ENCODE measurements around the gene FOXJ2. TPM values are rescaled to one million over a fixed set of nuclear protein-coding genes. Genes with fewer than 3 reads are reported as not detected.
"Not testable (repeated sequence)": the region's sequence is repeated elsewhere in the genome, so short reads cannot be mapped to it uniquely, and the experiment has no call there.

The FOXJ2 gene
- total RNA-seq, 4 donors from 2014 or later: 18.3 to 28.1 (median 25.0) TPM

DNA sequence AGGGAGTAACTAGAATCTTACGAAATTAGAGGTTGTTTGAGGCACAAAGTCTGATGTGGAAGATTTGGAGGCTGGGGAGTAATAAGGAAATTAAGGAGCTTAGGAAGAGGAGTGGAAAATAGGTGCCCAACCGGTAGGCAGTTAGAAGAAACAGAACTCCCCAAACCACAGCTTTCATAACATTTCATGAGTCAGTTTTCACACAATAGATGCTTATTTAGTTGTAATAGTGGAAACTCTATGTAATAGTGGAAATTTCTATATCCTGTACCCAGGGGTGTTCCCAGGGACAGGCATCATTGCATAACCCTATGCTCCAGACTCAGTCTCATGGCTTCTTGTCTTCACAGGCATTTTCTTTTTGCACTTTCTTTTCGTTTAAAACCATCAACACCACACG lies 25.3 kb downstream of the FOXJ2 start:
- WGBS: 63% methylated on average over 4 of the region's 4 CpGs
- no peaks in the 10 kb centered on the region for H3K4me1 ChIP-seq
- no peaks in the 10 kb centered on the region for H3K27me3 ChIP-seq
- H3K9me3 ChIP-seq: no peaks in the 10 kb centered on the region
- H3K27ac ChIP-seq: no peak overlapping the region
- H3K4me3 ChIP-seq: no peak overlapping the region
- H3K36me3 ChIP-seq: peaks cover 28% of the 10 kb centered on the region
- peak in 1 of 3 donors; percentile 49 for TF ChIP-seq POLR2AphosphoS5 (IDR thresholded peaks at IDR 0.05)
- TF ChIP-seq, protein P1, sequence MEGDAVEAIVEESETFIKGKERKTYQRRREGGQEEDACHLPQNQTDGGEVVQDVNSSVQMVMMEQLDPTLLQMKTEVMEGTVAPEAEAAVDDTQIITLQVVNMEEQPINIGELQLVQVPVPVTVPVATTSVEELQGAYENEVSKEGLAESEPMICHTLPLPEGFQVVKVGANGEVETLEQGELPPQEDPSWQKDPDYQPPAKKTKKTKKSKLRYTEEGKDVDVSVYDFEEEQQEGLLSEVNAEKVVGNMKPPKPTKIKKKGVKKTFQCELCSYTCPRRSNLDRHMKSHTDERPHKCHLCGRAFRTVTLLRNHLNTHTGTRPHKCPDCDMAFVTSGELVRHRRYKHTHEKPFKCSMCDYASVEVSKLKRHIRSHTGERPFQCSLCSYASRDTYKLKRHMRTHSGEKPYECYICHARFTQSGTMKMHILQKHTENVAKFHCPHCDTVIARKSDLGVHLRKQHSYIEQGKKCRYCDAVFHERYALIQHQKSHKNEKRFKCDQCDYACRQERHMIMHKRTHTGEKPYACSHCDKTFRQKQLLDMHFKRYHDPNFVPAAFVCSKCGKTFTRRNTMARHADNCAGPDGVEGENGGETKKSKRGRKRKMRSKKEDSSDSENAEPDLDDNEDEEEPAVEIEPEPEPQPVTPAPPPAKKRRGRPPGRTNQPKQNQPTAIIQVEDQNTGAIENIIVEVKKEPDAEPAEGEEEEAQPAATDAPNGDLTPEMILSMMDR (IDR thresholded peaks at IDR 0.05): no peak
- no peak for DNase-seq (ENCODE audit: low spot score in 2 of 2)

DNA sequence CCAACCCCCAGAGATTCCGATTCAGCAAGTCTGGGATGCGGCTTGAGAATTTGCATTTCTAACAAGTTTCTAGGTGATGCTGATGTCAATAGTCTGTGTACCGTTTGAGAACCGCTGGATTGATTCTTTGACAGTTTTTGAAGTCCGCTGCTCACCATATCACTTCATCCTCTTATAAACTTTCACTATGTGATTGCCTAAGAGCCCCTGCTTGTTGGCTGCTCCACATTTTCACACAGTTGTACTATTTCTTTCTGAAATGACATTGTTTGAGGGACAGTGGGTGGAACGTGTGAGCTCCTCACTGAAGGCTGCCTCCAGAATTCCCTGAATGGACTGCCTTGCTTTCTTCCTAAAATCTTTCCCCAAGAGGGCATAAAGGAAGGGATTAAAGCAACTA lies 26.0 kb downstream of the FOXJ2 start:
- Histone ChIP-seq H3K27ac (no peak overlapping the region), H3K4me3 (no peak overlapping the region), H3K36me3 (peaks cover 22% of the 10 kb centered on the region), H3K4me1 (no peaks in the 10 kb centered on the region), H3K27me3 (no peaks in the 10 kb centered on the region), H3K9me3 (no peaks in the 10 kb centered on the region)
- WGBS: 72% methylated on average over 6 of the region's 6 CpGs
- no peak for TF ChIP-seq POLR2A (IDR thresholded peaks at IDR 0.05)
- TF ChIP-seq, protein P1 (IDR thresholded peaks at IDR 0.05): no peak
- TF ChIP-seq EP300 (IDR thresholded peaks at IDR 0.05): no peak
- no peak for TF ChIP-seq POLR2AphosphoS5 (IDR thresholded peaks at IDR 0.05)
- DNase-seq (ENCODE audit: low spot score in 2 of 2): no peak

DNA sequence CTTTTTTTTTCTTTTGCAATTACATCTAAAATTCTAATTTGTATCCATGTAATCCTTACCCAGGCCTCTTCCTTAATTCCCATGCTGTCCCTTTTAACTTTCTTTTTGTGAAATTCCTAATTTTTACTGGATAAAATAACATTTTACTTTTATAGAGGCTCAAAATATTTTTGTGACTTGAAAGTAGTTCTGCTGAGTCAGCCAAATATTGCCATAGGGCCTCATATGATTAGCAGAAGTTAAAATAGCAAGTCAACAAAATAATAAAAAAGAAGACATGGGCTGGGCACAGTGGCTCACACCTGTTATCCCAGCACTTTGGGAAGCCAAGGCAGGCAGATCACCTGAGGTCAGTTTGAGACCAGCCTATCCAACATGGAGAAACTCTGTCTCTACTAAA lies 31.6 kb downstream of the FOXJ2 start:
- Histone ChIP-seq H3K27me3 (no peaks in the 10 kb centered on the region), H3K9me3 (no peaks in the 10 kb centered on the region), H3K27ac (no peak overlapping the region), H3K36me3 (no peaks in the 10 kb centered on the region), H3K4me3 (peak overlapping the region; percentile 29), H3K4me1 (no peaks in the 10 kb centered on the region)
- no peak for DNase-seq (ENCODE audit: low spot score in 2 of 2)
- no peak for TF ChIP-seq EP300 (IDR thresholded peaks at IDR 0.05)
- no peak for TF ChIP-seq POLR2AphosphoS5 (IDR thresholded peaks at IDR 0.05)
- TF ChIP-seq POLR2A (IDR thresholded peaks at IDR 0.05): no peak

DNA sequence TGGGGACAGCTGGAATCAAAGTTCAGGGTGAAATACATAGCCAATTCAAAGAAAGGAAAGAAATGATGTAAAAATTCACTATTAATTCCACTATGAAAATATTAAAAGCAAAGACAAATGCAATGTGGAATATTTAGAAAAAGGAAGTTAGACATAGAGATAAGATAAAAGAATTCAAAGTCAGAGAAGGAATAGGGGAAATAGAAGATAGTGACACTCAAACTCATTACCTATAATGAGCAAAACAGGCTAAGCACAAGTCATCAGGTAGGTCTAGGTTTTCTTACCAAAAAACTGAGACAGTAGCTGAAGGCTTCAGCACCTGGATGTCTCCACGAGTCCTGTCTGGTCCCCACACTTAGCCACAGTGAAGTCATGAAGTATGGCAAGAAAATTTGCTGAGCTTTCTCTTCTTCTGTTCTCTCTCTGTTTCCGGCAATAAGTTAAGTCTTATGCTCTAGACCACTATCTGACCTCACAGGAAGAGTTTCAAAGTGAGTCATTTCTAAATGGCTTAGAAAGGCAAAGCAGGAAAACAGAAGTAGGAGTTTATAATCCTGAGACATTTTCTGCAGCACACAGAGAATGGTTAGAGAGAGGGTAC lies 33.6 kb downstream of the FOXJ2 start, which contains the start of gene C3AR1:
C3AR1 (minus strand) TSS at position 369 of the 604 bp plus-strand sequence. CDS start 6,174 bp downstream, outside the sequence.
- TF ChIP-seq, protein P1 (IDR thresholded peaks at IDR 0.05): no peak
- no peak for TF ChIP-seq POLR2AphosphoS5 (IDR thresholded peaks at IDR 0.05)
- peak in 1 of 2 donors; percentile 42 for TF ChIP-seq POLR2A (IDR thresholded peaks at IDR 0.05)
- no peak for TF ChIP-seq EP300 (IDR thresholded peaks at IDR 0.05)
- WGBS: 41% methylated on average over 2 of the region's 2 CpGs
- Histone ChIP-seq H3K36me3 (no peaks in the 10 kb centered on the region), H3K27me3 (no peaks in the 10 kb centered on the region), H3K4me3 (peak within 1 kb of the TSS; percentile 29), H3K27ac (peak within 1 kb of the TSS; percentile 54), H3K9me3 (no peaks in the 10 kb centered on the region), H3K4me1 (no peaks in the 10 kb centered on the region)
- DNase-seq (ENCODE audit: low spot score in 2 of 2): no peak

DNA sequence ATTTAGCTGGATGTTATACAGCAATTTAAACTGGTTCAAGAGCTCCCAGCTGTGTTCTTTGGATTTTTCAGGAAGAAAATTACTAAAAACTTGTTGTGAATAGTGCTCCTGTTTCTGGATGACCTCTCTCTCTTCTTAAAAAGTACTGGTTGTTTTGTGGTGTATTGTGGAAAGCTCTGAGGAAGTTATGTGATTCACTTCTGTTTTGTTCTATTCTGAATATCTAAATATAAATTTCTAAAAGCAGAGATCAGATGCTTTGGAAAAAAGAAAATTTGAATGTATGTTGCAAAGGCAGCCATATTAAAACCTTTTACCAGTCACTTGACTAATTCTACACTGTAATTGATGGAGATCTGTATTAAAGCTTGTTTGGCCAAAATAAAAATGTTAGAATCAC lies 37.1 kb downstream of the FOXJ2 start:
- TF ChIP-seq POLR2AphosphoS5 (IDR thresholded peaks at IDR 0.05): no peak
- TF ChIP-seq, protein P1 (IDR thresholded peaks at IDR 0.05): no peak
- no peak for TF ChIP-seq POLR2A (IDR thresholded peaks at IDR 0.05)
- no peaks in the 10 kb centered on the region for H3K27me3 ChIP-seq
- no peak overlapping the region for H3K27ac ChIP-seq
- no peak for DNase-seq (ENCODE audit: low spot score in 2 of 2)
- H3K4me1 ChIP-seq: no peaks in the 10 kb centered on the region
- H3K9me3 ChIP-seq: no peaks in the 10 kb centered on the region
- H3K36me3 ChIP-seq: no peaks in the 10 kb centered on the region
- no peak overlapping the region for H3K4me3 ChIP-seq

DNA sequence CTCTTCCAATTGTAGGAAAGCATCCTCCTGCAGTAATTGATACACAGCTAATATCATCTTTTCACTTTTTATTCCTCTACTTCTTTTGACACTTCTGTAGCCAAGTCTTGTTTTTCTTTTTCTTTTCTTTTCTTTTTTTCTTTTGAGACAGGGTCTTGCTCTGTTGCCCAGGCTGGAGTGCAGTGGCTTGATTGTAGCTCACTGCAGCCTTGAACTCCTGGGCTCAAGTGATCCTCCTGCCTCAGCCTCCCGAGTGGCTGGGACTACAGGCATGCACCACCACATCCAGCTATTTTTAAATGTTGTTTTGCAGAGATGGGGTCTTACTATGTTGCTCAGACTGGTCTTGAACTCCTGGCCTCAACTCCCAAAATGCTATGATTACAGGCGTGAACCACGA lies 39.3 kb downstream of the FOXJ2 start:
- H3K36me3 ChIP-seq; H3K27ac ChIP-seq; H3K4me1 ChIP-seq; H3K27me3 ChIP-seq; H3K9me3 ChIP-seq; H3K4me3 ChIP-seq; DNase-seq (ENCODE audit: low spot score in 2 of 2): not testable (repeated sequence)
- 87% methylated on average over 3 of the region's 3 CpGs for WGBS
